ENCODE measurements around the gene MSH6. TPM values are rescaled to one million over a fixed set of nuclear protein-coding genes. Genes with fewer than 3 reads are reported as not detected.

The MSH6 gene
- total and polyA plus RNA-seq, 11 donors: 5.3 to 40.7 (median 22.5) TPM

DNA sequence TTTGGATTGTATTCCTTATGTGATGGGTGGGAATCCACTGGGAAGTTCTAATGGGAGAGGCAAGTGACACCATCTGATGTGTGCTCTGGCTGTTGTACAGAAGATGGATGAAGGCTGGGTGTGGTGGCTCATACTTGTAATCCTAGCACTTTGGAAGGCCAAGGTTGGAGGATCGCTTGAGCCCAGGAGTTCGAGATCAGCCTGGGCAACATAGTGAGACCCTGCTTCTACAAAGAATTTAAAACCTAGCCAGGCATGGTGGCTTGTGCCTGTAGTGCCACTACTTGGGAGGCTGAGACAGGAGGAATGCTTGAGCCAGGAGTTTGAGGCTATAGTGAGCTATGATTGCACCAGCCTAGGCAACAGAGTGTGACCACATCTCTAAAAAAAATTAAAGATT is 10.6 kb upstream of the MSH6 start:
- peaks cover 0 to 7% (median 0%) of the 10 kb centered on the region in 12 donors for H3K9me3 ChIP-seq
- no peaks in the 10 kb centered on the region for H3K36me3 ChIP-seq
- intact Hi-C loops (cut with DNase I): loop anchor here in 1 of 10 donors (10.0 kb wide), 1 partner anchor 322 kb away; no protein-coding TSS in a partner anchor
- H3K27ac ChIP-seq: no peak overlapping the region
- no peak for ATAC-seq
- TF ChIP-seq, protein P1, sequence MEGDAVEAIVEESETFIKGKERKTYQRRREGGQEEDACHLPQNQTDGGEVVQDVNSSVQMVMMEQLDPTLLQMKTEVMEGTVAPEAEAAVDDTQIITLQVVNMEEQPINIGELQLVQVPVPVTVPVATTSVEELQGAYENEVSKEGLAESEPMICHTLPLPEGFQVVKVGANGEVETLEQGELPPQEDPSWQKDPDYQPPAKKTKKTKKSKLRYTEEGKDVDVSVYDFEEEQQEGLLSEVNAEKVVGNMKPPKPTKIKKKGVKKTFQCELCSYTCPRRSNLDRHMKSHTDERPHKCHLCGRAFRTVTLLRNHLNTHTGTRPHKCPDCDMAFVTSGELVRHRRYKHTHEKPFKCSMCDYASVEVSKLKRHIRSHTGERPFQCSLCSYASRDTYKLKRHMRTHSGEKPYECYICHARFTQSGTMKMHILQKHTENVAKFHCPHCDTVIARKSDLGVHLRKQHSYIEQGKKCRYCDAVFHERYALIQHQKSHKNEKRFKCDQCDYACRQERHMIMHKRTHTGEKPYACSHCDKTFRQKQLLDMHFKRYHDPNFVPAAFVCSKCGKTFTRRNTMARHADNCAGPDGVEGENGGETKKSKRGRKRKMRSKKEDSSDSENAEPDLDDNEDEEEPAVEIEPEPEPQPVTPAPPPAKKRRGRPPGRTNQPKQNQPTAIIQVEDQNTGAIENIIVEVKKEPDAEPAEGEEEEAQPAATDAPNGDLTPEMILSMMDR (IDR thresholded peaks at IDR 0.05): no peak
- TF ChIP-seq POLR2A (IDR thresholded peaks at IDR 0.05): no peak
- no peaks in the 10 kb centered on the region for H3K27me3 ChIP-seq
- WGBS, 4 donors: 96 to 100% (median 97%) methylated on average over 2 of the region's 2 CpGs
- DNase-seq: no peak
- peaks cover 0 to 7% (median 0%) of the 10 kb centered on the region in 12 donors for H3K4me1 ChIP-seq
- no peak overlapping the region for H3K4me3 ChIP-seq

DNA sequence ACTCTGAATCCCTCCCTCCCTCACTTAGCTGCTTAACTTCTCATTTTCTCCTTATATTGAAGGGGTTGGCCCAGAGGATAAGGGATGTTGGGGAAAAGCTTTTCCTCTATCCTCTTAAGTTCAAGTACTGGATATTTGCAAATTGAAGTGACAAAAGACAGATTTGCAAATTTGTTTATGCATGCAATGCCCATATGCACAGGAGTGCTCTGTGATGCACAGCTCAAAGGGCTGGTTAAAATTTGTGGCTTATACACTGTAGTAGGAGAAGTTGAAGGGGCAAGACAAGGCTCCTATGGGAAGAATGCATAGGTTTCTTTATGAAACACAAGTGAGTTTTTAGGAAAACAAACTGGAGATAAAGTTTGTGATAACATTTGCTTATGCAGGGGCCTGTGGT is 8.4 kb upstream of the MSH6 start:
- TF ChIP-seq POLR2A (IDR thresholded peaks at IDR 0.05): no peak
- TF ChIP-seq, protein P1 (IDR thresholded peaks at IDR 0.05): no peak
- no peak for ATAC-seq
- DNase-seq: no peak
- no peaks in the 10 kb centered on the region for H3K27me3 ChIP-seq
- H3K36me3 ChIP-seq: no peaks in the 10 kb centered on the region
- H3K9me3 ChIP-seq: peaks cover 0 to 7% (median 0%) of the 10 kb centered on the region in 12 donors
- no peaks in the 10 kb centered on the region for H3K4me1 ChIP-seq
- intact Hi-C loops (cut with DNase I): loop anchor here in 1 of 10 donors (10.0 kb wide), 1 partner anchor 320 kb away; no protein-coding TSS in a partner anchor
- H3K4me3 ChIP-seq: no peak overlapping the region
- H3K27ac ChIP-seq: no peak overlapping the region

DNA sequence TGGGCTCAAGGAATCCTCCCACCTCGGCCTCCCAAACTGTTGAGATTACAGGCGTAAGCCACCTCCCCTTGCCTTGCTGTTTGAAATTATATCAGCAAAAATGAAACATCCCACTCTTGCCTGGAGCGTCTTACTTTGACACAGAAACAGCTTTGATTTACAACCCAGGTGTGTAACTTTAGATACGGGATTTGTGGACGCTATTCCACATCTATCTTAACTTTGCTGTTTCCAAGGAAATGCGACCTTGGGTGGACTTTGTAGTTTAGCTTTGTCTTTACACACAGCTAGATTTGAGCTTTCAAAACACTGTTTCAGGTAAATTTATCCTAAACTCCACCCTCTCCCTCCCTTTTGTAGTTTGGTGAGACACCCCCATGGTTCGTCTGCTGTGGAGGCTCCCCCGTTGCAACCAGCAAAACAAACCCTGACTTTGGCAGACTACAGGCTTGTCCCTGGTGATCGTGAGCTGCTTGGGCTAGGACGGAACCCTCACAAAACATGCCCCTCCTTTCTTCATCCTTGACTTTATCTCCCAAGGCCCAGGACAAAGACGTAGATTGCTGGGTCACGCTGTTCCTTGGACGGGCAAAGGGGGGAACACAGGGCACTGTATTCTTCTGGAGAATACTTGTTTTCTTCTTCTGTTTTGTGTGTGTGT is 5.5 kb upstream of the MSH6 start:
- intact Hi-C loops (cut with DNase I): loop anchor here in 1 of 10 donors (10.0 kb wide), 1 partner anchor 317 kb away; no protein-coding TSS in a partner anchor
- H3K27me3 ChIP-seq: no peaks in the 10 kb centered on the region
- H3K36me3 ChIP-seq: no peaks in the 10 kb centered on the region
- H3K9me3 ChIP-seq: no peaks in the 10 kb centered on the region
- DNase-seq (no peak), ATAC-seq (no peak)
- no peak overlapping the region for H3K4me3 ChIP-seq
- H3K4me1 ChIP-seq: peaks cover 0 to 7% (median 1%) of the 10 kb centered on the region in 12 donors
- TF ChIP-seq POLR2A (IDR thresholded peaks at IDR 0.05): no peak
- TF ChIP-seq, protein P1 (IDR thresholded peaks at IDR 0.05): no peak
- no peak overlapping the region for H3K27ac ChIP-seq
- 82 to 89% (median 87%) methylated on average over 13 of the region's 13 CpGs for WGBS, 4 donors

DNA sequence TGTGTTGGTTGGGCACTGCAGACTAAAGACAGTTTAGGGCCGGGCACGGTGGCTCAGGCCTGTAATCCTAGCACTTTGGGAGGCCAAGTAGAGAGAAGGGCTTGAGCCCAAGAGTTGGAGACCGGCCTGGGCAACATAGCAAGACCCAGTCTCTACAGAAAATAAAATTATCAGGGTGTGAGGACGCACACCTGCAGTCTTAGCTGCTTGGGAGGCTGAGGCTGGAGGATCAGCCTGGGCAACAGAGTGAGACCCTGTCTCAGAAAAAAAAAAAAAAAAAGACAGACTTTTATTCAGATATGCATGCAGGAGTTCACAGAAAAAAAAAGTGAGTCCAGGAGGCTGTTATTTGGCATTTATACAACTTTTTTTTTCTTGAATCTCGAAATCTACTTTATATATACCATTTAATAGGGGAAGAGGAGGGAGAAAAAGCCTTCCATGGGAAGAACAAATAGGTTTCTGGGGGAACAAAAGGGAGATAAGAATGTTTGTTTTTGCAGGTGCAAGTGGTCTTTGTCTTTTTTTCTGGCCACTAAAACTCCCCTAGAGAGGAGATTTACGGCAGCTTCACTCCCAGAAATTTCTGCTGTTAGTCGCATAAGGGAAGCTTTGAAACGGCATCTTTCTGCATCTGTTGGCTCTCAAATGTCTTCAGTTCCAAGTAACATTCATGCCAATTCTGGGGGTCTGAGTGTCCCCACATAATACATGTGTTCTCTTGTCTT is 4.1 kb upstream of the MSH6 start:
- TF ChIP-seq POLR2A (IDR thresholded peaks at IDR 0.05): no peak
- TF ChIP-seq, protein P1 (IDR thresholded peaks at IDR 0.05): no peak
- Histone ChIP-seq H3K4me3 (no peak overlapping the region), H3K4me1 (peaks cover 0 to 8% (median 1%) of the 10 kb centered on the region in 12 donors), H3K36me3 (no peaks in the 10 kb centered on the region), H3K27ac (no peak overlapping the region), H3K9me3 (no peaks in the 10 kb centered on the region), H3K27me3 (no peaks in the 10 kb centered on the region)
- no peak for DNase-seq
- no peak for ATAC-seq
- intact Hi-C loops (cut with DNase I): loop anchor here in 1 of 10 donors (10.0 kb wide), 1 partner anchor 316 kb away; no protein-coding TSS in a partner anchor
- 80 to 85% (median 85%) methylated on average over 8 of the region's 8 CpGs for WGBS, 4 donors

Measured in heart left ventricle (tissue), 16 donors.